ENCODE measurements around the gene ERC1.

DNA sequence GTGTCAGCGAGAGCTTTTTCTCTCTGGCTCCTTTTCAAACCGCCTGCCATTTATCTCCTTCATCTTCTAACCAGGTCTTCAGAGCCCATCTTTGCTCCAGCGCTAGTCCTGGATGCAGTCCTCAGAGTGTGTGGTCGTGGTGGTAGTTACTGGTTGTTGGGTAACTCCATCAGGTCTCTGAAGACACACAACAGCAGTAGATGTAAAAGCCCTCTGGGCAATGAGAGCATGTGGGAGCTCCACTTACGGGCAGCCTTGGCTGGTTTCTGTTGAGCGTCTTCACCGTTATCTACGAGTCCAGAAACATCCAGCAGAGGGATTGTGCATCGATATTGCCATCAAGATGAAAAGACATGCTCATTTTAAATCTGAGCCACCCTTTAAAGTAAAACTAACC lies 542.2 kb downstream of the ERC1 start:
- TF ChIP-seq POLR2A (IDR thresholded peaks at IDR 0.05; ENCODE audit: low read length), result no peak
- no peak for TF ChIP-seq GATA1 (IDR thresholded peaks at IDR 0.05; ENCODE audit: low read depth, low read length)
